ENCODE measurements around the gene REXO5. TPM values are rescaled to one million over a fixed set of nuclear protein-coding genes. Genes with fewer than 3 reads are reported as not detected.

REXO5 gene
- total and polyA plus RNA-seq, 2 of the 13 experiments (the other 11 are each of a cell fraction or from before 2014, with no cell fraction given) = 5.9 to 13.1 TPM

DNA sequence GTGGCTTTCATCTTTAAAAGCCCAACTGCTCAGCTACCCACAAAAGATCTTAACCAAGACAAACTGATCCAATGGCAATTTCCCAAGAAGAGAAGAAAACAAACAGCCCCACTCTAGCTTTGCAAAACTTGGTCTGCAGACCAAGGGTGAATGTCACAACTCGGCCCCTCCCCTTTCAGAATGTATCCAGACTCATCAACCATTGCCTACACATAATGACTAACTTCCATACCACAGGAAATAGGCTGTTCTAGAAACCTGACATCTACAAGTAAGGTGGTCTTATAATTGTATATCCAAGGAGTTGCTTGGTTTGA is 77.9 kb downstream of the REXO5 start (continued):
- TF ChIP-seq, protein P1, sequence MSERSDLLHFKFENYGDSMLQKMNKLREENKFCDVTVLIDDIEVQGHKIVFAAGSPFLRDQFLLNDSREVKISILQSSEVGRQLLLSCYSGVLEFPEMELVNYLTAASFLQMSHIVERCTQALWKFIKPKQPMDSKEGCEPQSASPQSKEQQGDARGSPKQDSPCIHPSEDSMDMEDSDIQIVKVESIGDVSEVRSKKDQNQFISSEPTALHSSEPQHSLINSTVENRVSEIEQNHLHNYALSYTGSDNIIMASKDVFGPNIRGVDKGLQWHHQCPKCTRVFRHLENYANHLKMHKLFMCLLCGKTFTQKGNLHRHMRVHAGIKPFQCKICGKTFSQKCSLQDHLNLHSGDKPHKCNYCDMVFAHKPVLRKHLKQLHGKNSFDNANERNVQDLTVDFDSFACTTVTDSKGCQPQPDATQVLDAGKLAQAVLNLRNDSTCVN (CRISPR knock-in tag; IDR thresholded peaks at IDR 0.05; ENCODE audit: borderline replicate concordance) = peak; percentile 50; the same call in 1 of the 2 replicates
- no peak for TF ChIP-seq ZSCAN22 (CRISPR knock-in tag; IDR thresholded peaks at IDR 0.05)
- no peak for TF ChIP-seq EZH2 (conservative IDR thresholded peaks at IDR 0.05; ENCODE audit: low read depth, low read length)
- no peak for TF ChIP-seq MTA1 (CRISPR knock-in tag; IDR thresholded peaks at IDR 0.05; ENCODE audit: borderline replicate concordance)
- 0 out of 2 replicates have a peak, but pooled peaks have one; percentile 20 for TF ChIP-seq ZMYM4 (CRISPR knock-in tag; IDR thresholded peaks at IDR 0.05)
- peak; percentile 68; the same call in 1 of the 2 replicates for TF ChIP-seq HOMEZ (CRISPR knock-in tag; IDR thresholded peaks at IDR 0.05; ENCODE audit: low read depth)
- no peak for TF ChIP-seq SP1 (IDR thresholded peaks at IDR 0.05)
- TF ChIP-seq SP1 (CRISPR knock-in tag; IDR thresholded peaks at IDR 0.05) = 0 out of 2 replicates have a peak, but pooled peaks have one; percentile 11
- TF ChIP-seq CEBPG (CRISPR knock-in tag; IDR thresholded peaks at IDR 0.05) = peak; percentile 47; the same call in 1 of the 2 replicates
- no peak for TF ChIP-seq THYN1 (CRISPR knock-in tag; IDR thresholded peaks at IDR 0.05; ENCODE audit: borderline replicate concordance, low read depth)
- peak; percentile 71; the same call in 1 of the 2 replicates for TF ChIP-seq RBAK (CRISPR knock-in tag; IDR thresholded peaks at IDR 0.05)
- TF ChIP-seq ZNF75D (CRISPR knock-in tag; IDR thresholded peaks at IDR 0.05; ENCODE audit: borderline replicate concordance) = no peak
- no peak for TF ChIP-seq NR2C2 (CRISPR knock-in tag; IDR thresholded peaks at IDR 0.05; ENCODE audit: borderline replicate concordance)
- TF ChIP-seq CREB1 (IDR thresholded peaks at IDR 0.05) = no peak
- peak; percentile 39; the same call in 1 of the 2 replicates for TF ChIP-seq CREB1 (CRISPR knock-in tag; IDR thresholded peaks at IDR 0.05)
- TF ChIP-seq KLF11 (CRISPR knock-in tag; IDR thresholded peaks at IDR 0.05) = no peak
- TF ChIP-seq UBTF (CRISPR knock-in tag; IDR thresholded peaks at IDR 0.05) = no peak
- no peak for TF ChIP-seq ZNF552 (CRISPR knock-in tag; IDR thresholded peaks at IDR 0.05; ENCODE audit: borderline replicate concordance)
- no peak for TF ChIP-seq PCBP1 (IDR thresholded peaks at IDR 0.05; ENCODE audit: borderline replicate concordance, low read depth, low read length)
- no peak for TF ChIP-seq GATA4 (IDR thresholded peaks at IDR 0.05; ENCODE audit: borderline replicate concordance, low read depth)
- peak; percentile 54 for TF ChIP-seq HNF4A (CRISPR knock-in tag; IDR thresholded peaks at IDR 0.05)
- TF ChIP-seq ZNF710 (CRISPR knock-in tag; IDR thresholded peaks at IDR 0.05; ENCODE audit: borderline replicate concordance) = no peak
- no peak for TF ChIP-seq ZNF333 (CRISPR knock-in tag; IDR thresholded peaks at IDR 0.05; ENCODE audit: borderline replicate concordance)
- TF ChIP-seq KLF13 (CRISPR knock-in tag; IDR thresholded peaks at IDR 0.05) = no peak

All from HepG2 (cell line).